Activated CD8-positive, alpha-beta memory T cell treated with anti-CD3 and anti-CD28 coated beads, Interleukin-2, amount 50 U/mL, for 4 hours (primary cell): ENCODE results near the gene GALNT15.

Experiments used
- DNase-seq: peaks from one replicate; pipeline ENCODE4 v3.0.0-alpha.2; 2020

The GALNT15 gene

GRCh38 chr3:16188071-16188470 lies 13.6 kb downstream of the GALNT15 start:
- no peak for DNase-seq

- DNase-seq = no peak
Observed at GRCh38 chr3:16189201-16189600, 14.7 kb downstream of the GALNT15 start.

- DNase-seq = no peak
Observed at GRCh38 chr3:16190704-16191103, 16.2 kb downstream of the GALNT15 start.

- no peak for DNase-seq
Observed at GRCh38 chr3:16191591-16191990, 17.1 kb downstream of the GALNT15 start.

- no peak for DNase-seq
Observed at GRCh38 chr3:16192176-16192811, 17.8 kb downstream of the GALNT15 start.

GRCh38 chr3:16198427-16198826 lies 23.9 kb downstream of the GALNT15 start:
- DNase-seq = no peak

- no peak for DNase-seq
Observed at GRCh38 chr3:16199769-16200168, 25.3 kb downstream of the GALNT15 start.

- no peak for DNase-seq
Observed at GRCh38 chr3:16200411-16200810, 25.9 kb downstream of the GALNT15 start.

GRCh38 chr3:16203031-16203430 lies 28.6 kb downstream of the GALNT15 start:
- no peak for DNase-seq

- no peak for DNase-seq
Observed at GRCh38 chr3:16203671-16204629, 29.5 kb downstream of the GALNT15 start.

GRCh38 chr3:16204751-16205150 lies 30.3 kb downstream of the GALNT15 start:
- DNase-seq = no peak

- DNase-seq = no peak
Observed at GRCh38 chr3:16205156-16205870, 30.8 kb downstream of the GALNT15 start.

GRCh38 chr3:16207031-16207430 lies 32.6 kb downstream of the GALNT15 start:
- no peak for DNase-seq

- no peak for DNase-seq
Observed at GRCh38 chr3:16211176-16211904, 36.9 kb downstream of the GALNT15 start.

GRCh38 chr3:16214366-16214765 lies 39.9 kb downstream of the GALNT15 start:
- no peak for DNase-seq

- DNase-seq = no peak
Observed at GRCh38 chr3:16216373-16216935, 42.0 kb downstream of the GALNT15 start.

- DNase-seq = no peak
Observed at GRCh38 chr3:16219777-16220176, 45.3 kb downstream of the GALNT15 start.

GRCh38 chr3:16221990-16222389 lies 47.5 kb downstream of the GALNT15 start:
- no peak for DNase-seq

- DNase-seq = no peak
Observed at GRCh38 chr3:16222547-16222946, 48.1 kb downstream of the GALNT15 start.

GRCh38 chr3:16224325-16224724 lies 49.8 kb downstream of the GALNT15 start:
- no peak for DNase-seq

GRCh38 chr3:16227566-16227965 lies 53.1 kb downstream of the GALNT15 start:
- DNase-seq = no peak

- no peak for DNase-seq
Observed at GRCh38 chr3:16229681-16230080, 55.2 kb downstream of the GALNT15 start.

GRCh38 chr3:16231983-16232382 lies 57.5 kb downstream of the GALNT15 start:
- no peak for DNase-seq
